CD4-positive, alpha-beta T cell treated with Interleukin-1 beta for 1 hour (primary cell): ENCODE data around the gene LRRC56.

Experiments
- DNase-seq, 2 donors: peaks; one replicate each; pipeline ENCODE4 v3.0.0-alpha.2; 2020 to 2022

Gene LRRC56

GRCh38 chr11:521177-521688, 16.1 kb upstream of the LRRC56 start:
- DNase-seq, result no peak

GRCh38 chr11:526192-526591, 11.1 kb upstream of the LRRC56 start:
- DNase-seq, result no peak

- DNase-seq, result no peak
Measured at GRCh38 chr11:528166-528814, 9.0 kb upstream of the LRRC56 start.

- DNase-seq, result no peak
Measured at GRCh38 chr11:528815-529727, 8.3 kb upstream of the LRRC56 start.

GRCh38 chr11:529728-530411, 7.5 kb upstream of the LRRC56 start:
- DNase-seq, result no peak

DNA sequence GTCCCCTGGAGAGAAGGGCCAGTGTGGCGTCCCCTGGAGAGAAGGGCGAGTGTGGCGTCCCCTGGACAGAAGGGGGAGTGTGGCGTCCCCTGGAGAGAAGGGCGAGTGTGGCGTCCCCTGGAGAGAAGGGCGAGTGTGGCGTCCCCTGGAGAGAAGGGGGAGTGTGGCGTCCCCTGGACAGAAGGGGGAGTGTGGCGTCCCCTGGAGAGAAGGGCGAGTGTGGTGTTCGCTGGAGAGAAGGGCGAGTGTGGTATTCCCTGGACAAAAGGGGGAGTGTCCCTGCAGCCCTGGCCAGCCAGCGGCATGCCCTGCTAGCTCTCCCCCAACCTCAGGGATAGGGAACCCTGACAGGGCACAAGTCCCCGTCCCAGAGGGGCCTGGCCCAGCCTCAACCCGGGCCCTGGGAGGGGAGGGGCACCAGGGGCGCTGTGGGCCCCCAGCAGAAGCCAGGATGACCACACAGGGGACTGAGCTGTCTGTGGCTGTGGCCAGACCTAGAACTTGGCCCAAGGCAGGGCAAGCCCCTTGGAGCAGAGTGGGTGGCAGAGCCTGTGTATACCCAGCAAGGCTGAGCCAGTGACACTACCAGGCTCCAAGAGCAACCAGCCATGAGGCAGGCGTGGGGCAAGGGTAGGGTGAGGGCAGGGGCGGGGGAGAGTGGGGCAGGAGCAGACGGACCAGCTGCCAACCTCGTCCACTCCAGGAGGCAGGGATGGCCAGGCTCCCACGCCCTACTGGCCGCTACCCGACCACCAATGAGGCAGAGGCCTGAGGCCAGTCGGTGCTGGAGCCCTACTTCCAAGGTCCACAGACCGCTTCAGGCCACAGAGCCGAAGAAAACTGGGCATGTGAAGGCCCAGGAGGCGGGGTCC, 6.1 kb upstream of the LRRC56 start:
- no peak for DNase-seq

DNA sequence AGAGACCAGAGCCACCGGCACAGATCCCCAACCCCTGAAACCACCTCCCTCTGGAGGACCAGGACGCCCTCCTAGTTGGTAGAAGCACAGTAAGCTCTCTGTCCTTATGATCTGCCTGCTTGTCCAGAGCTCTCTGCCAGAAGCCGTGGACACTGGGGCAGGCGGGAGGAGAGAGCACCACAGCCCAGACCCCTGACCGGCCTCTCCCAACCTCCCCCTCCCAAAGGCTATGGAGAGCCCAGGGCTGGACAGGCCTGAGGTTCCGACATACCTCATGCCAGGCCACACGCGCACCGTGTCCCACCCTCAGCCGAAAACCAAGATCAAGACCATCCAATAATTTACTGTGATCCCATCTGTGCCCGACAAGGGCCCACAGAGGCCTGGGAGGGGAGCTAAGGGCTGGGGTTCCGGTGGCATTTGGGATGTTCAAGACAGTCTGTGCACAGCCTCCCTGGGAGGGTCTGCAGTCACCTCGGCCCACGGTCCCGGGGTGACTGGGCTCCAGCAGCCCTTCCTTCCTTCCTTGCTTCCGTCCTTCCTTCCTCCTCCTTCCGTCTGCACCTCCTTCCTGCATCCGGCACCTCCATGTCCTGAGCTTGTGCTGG, 5.3 kb upstream of the LRRC56 start:
- DNase-seq, result no peak

DNA sequence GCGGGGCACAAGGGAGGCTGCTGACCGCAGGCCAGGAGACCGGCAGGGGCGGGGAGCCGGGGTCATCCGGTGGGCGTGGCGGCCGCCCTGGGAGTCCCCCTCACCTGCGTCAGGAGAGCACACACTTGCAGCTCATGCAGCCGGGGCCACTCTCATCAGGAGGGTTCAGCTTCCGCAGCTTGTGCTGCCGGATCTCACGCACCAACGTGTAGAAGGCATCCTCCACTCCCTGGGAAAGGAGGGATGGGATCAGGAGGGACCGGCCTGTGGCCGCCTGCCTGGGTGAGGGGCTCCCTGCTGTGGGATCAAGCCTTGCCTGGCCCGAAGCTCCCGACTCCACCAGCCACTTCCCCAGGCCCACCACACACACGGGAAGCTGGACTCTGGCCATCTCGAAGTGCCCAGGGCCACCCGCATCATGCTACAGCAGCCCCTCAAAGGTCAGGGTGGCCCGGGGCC, 4.8 kb upstream of the LRRC56 start:
- no peak for DNase-seq

DNA sequence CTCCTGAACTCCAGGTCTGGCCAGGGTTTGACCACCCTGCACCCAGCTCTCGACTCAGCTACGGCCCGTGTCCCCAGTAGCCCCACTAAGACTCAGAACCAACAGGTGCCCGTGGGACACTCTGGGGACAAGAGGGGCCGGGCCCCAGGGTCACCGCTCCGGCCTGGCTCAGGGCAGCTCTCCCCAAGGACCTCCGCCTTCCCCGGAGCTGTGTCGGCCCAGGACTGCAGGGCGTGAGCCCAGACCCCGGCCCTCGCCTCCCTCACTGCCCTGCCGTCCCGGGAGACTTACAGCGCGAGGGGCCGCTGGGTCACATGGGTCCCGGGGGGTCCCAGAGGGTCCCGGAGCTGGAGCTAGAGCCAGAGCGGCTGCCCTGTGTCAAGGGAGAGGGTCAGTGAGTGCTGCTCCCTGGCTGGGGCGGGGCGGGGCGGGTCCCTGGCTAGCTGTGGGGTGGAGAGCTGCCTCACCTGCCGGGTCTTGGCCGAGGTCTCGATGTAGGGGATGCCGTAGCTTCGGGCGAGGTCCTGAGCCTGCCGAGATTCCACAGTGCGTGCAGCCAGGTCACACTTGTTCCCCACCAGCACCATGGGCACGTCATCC, 4.2 kb upstream of the LRRC56 start:
- DNase-seq, result no peak

- DNase-seq, result no peak
Measured at GRCh38 chr11:533586-534395, 3.5 kb upstream of the LRRC56 start.

- DNase-seq, result no peak
Measured at GRCh38 chr11:534396-535209, 2.7 kb upstream of the LRRC56 start.

DNA sequence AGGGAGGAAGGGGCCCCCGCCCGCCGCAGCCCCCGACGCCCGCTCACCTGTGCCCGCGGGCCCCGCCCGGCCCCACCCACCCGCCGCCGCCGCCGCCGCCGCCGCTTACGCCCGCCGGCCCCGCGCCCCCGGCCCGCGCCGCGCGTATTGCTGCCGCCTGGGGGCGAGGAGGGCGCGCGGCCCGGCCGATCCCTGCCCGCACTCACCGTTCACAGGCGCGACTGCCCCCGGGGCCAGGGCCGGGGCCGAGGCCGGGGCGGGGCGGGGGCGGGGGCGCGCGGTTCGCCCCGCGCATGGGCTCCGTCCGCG, 2.2 kb upstream of the LRRC56 start:
- no peak for DNase-seq

- peak; percentile 96 for DNase-seq
Measured at GRCh38 chr11:535519-536454, 1.5 kb upstream of the LRRC56 start, which contains the start of gene HRAS. Gene HRAS, minus strand, starts transcription at chr11:535576.

GRCh38 chr11:537622-538430, 499 bp downstream of the LRRC56 start:
- DNase-seq, result no peak

DNA sequence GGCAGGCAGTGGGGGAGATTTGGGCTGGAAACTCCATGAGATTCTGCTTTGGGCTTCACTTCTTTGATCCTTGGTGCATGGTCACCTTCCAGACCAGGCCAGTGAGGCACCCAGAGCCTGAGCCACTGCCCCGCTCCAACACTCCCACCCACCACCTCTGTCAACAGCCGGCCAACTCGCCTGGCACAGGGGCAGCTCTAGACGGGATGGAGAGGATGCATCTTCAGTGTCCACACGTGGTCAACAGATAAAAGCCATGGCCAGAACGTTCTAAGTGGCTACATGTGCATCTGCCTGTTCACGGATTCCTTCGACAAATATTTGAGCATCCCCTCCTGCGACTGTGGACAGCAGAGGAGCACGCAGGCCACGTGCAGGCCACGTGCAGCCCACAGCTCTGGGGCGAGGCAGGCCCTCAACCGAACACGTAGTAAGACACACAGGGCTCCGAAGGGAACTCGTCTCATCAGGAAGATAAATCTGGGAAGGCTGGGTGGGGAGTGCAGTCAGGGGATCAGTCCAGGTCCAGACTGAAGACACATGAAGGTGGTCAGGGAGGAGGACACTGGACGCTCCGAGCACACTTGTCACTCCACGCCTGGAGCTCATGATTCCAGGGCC, 1.2 kb downstream of the LRRC56 start:
- no peak for DNase-seq

DNA sequence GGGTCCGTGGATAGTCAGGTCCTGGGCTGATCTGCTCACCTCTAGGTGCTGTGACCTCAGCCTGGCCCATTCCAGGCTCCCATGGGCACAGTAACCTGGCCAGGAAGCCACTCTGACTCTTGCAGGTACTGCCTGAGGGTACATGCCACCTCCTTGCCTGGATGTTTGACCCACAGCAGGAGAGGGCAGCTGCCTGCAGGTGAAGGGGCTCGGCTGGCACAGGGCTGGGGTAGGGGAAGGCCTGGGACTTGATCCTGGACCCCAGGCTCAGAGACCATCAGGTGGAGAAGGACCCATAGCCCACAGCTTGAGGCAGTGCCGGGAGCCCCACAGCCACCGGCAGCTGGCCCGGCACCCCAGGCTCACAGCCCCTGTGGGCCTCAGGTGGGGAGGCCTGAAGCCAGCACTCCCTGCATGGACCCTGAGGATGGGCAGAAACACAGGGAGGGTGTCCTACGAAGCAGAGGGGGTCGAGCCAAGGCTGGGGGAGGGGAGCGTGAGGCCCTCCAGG, 2.7 kb downstream of the LRRC56 start:
- no peak for DNase-seq
